Measurements from ENCODE around the gene RBM38.

DNA sequence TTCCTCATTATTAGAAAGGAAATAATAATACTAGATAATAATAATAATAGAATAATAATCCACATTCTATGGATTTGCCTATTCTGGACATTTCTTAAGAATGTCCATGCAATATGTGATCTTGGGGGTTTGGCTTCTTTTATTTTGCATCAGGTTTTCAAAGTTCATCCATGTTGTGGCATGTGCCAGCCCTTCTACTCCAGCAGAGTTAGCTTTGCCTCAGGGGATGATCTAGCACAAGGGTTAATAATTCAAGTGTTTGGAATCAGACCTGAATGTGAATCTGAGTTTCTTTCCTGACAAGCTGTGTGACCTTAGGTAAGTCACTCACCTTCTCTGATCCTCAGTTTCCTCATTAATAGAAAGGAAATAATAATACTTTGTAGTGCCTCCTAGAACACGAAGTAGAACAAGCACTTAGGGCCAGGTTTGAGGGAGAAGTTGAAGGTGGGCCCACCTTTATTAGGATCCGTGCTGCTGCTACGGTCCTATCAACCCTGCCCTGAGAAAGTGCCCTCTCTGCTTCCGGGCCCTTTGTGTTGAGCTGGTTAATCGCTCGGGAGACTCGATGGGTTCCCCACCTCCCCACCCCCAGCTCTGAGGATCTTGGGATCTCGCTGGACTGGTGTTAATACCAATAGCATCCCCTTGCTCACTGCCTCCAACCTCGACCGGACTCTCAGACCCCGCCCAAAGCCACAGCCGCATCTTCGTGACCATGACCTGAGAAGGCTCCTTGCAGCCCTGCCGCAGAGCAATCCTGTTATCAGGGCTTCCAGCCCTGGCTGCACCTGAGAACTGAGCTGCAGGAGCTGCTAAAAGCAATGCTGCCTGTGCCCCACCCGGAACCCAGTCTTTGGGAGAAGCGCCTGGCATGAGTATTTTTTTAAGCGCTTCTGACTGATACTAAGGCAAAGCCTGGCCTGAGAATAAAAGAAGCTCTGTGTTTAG lies 26.9 kb downstream of the RBM38 start:
- TF ChIP-seq, protein P1, sequence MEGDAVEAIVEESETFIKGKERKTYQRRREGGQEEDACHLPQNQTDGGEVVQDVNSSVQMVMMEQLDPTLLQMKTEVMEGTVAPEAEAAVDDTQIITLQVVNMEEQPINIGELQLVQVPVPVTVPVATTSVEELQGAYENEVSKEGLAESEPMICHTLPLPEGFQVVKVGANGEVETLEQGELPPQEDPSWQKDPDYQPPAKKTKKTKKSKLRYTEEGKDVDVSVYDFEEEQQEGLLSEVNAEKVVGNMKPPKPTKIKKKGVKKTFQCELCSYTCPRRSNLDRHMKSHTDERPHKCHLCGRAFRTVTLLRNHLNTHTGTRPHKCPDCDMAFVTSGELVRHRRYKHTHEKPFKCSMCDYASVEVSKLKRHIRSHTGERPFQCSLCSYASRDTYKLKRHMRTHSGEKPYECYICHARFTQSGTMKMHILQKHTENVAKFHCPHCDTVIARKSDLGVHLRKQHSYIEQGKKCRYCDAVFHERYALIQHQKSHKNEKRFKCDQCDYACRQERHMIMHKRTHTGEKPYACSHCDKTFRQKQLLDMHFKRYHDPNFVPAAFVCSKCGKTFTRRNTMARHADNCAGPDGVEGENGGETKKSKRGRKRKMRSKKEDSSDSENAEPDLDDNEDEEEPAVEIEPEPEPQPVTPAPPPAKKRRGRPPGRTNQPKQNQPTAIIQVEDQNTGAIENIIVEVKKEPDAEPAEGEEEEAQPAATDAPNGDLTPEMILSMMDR (IDR thresholded peaks at IDR 0.05): no peak
- TF ChIP-seq POLR2AphosphoS5 (IDR thresholded peaks at IDR 0.05; ENCODE audit: insufficient read depth in 1 of 2, low read depth in 1 of 2) (no peak), POLR2A (IDR thresholded peaks at IDR 0.05) (no peak)

Data from vagina (tissue), 2 donors.